HG03175 (cell line): Measurements from ENCODE around the gene CD2AP.
"Not testable (repeated sequence)": the region's sequence is repeated elsewhere in the genome, so short reads cannot be mapped to it uniquely, and the experiment has no call there.

ENCODE experiments used
- ATAC-seq: cut with Tn5 transposase; IDR thresholded peaks from one replicate; pipeline ENCODE4 v1.9.1; 2021; ENCODE audit warnings: mild to moderate bottlenecking, moderate library complexity; ENCODE audit not compliant: unreplicated experiment

CD2AP gene

DNA sequence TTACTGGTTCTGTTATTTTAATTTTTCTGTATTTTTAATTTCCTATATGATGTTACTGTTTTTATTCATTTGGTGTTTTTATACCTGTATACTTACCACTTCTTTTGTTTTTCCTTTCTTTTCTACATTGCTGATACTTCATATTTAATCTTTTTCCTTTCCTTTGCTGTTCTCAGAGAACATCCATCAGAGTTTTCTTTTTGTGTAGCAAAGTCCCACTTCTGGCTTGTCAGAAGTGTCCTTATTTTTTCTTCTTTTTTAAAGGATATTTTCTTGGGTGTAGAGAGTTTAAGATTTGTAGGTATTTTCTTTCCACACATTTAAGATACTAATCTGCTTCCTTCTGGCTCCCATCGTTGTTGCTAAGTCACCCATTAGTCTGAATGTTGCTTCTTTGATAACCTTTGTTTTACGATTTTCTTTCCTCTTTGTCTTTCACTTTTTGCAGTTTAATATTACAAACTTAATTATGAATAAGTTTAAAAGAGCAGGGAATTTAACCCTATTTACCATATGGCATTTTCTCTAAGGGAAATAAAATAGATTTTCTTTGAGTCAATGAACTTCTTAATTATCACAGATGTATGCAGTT, 18.5 kb downstream of the CD2AP start:
- no peak for ATAC-seq

DNA sequence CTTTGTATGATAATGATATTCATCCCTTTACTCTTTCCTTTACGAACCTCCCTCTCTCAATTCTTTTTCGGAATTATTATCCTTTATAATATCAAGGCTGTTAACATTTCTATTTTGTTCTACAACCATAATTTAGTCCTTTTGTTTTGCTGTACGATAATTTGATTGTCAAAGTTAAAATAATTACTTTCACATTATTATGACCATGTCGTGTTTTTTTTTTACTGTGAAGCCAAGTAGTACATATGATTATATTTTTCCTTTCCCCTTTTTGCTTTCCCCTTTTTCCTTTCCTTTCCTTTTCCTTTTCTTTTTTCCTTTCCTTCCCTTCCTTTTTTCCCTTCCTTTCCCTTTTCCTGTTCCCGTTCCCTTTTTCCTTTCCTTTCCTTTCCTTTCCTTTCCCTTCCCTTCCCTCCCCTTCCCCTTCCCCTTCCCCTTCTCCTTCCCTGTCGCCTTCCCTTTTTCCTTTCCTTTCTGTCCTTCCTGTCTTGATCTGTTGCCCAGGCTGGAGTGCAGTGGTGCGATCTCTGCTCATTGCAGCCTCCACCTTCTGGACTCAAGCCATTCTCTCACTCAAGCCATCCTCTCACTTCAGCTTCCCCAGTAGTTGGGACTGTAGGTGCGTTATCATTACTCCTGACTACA, 19.5 kb downstream of the CD2AP start:
- no peak for ATAC-seq

DNA sequence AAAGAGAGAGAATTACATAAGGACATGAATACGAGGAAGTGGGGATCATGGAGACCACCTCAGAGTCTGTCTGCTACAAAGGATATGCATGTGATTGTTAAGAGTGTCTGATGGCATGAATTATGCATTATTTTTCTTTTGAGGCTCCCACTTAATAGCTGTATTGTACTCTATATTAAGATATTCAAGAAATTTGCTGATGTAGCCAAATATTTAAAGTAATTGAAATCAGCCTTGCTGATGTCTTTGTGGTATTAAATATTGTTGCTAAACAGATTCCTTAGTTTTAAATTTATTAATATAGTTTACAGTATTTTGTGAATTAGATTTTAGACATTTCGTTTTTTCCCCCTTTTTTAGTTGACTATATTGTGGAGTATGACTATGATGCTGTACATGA, 25.3 kb downstream of the CD2AP start:
- ATAC-seq, result no peak

DNA sequence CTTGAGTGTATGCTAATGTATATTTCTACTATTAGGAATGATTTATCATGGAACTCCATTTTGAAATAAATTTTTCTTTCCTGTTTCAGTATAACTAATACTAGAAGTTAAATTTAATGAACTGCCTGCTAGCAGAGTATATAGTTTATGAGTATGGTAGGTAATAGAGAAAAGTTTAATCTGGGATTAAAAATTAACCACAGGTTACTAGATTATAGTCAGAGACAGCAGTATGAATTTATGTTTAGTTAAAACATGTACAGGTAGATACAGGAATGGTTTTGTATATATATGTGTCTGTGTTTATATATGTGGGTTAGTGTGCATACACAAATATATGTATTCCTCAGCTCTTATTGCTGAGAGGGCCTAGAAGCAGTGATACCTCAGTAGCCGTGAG, 32.3 kb downstream of the CD2AP start:
- no peak for ATAC-seq

DNA sequence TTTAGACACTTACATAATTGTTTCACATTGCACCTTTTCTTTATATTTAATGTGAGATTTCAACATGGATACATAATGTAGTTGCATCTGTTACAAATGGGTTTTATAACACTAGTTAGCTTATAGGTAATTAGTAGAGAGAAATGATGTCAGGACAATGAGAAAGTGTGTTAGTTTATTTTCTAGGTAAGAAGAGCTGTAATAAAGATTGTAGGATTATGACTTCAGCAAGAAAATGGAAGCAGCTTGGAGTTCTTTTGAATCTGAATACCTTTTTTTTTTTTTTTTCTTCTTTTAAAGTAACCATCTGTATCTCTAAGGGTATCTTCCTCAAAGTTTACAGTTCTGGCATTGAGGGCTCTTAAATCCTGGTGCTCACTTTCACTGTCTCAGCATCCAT, 35.3 kb downstream of the CD2AP start:
- no peak for ATAC-seq

DNA sequence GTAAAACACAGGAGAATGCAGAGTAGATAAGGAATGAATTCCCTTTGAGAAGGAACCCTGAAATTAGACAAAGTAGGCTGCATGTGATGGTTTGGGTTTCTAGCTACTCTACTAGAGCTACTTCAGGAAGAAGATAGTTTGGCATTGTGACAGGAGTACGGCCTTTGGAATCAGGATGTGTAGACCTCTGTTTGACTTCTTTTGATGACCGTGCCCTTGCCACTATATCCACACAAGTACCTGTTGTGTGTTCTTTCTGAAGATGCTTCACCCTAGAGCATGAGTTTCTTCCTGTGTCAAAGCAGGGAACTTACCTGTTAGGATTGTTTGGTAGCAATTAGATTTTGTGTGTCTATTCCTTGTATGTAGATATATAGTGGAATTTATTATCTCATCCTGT, 41.7 kb downstream of the CD2AP start:
- ATAC-seq, result no peak

DNA sequence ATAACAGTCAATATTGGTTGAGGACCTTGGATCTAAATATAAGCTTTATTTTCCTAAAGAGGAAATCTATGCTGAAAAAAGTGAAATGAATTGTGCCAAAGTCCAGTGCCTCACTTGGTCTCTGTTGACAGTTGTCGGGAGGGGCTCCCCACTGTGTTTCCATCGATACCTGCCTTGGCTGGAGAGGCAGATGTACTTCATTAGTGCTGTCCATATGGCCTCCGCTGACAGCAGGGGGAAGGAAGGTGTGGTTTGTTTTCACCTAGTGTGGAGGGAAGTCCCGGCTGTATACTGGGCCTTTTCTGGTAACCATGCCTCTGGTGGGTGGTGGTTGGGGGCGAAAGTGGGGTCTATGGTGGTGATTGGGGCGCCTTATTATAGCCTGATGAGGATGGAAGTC, 42.7 kb downstream of the CD2AP start:
- ATAC-seq, result no peak

DNA sequence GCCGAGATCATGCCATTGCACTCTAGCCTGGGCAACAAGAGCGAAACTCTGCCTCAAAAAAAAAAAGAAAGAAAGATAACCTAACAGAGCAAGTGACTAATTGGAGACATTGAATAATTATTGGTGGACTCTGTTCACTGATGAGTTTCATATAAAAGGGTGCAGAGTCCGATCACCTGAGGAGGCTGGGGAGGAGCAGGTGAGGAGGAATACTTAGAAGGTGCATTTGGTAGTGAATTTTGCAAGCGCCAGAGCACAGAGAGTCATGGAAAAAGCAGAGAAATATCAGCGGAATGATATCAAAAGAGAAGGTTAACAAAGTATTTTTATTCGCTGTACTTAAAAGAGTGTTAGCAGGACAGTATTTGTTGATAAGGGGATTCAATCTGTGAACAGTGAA, 44.4 kb downstream of the CD2AP start:
- no peak for ATAC-seq

DNA sequence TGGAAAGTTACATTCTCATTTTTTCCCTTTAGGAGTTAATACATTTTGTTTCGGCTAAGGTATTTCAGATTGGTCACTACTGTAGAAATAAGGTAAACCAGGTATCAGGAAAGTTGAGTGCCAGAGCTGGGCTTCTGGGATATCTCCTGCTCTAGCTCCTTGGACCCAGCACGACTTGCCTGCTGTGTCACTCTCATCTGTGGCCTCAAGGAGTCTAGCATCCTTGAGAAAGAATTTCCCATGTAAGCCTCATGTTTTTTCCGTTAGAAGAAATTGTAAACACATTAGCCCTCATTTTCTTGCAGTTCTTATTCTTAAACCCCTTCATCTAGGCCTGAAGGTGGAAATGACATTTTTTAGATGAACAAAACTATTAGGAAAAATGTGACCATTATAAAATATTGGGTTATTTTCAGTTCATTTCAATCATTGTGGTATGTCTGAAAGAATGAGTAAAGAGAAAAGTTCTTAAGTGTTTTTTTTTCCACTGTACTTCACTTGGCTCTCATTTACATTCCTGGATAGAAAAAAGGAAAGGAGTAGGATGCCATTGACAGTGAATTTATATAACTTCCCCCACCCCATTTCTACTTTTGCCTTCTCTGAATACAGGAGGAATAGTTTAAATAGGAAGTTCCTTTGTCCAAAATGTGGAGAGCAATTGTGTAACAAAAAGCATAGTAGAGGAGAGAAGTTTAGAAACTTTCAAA, 46.7 kb downstream of the CD2AP start:
- no peak for ATAC-seq

DNA sequence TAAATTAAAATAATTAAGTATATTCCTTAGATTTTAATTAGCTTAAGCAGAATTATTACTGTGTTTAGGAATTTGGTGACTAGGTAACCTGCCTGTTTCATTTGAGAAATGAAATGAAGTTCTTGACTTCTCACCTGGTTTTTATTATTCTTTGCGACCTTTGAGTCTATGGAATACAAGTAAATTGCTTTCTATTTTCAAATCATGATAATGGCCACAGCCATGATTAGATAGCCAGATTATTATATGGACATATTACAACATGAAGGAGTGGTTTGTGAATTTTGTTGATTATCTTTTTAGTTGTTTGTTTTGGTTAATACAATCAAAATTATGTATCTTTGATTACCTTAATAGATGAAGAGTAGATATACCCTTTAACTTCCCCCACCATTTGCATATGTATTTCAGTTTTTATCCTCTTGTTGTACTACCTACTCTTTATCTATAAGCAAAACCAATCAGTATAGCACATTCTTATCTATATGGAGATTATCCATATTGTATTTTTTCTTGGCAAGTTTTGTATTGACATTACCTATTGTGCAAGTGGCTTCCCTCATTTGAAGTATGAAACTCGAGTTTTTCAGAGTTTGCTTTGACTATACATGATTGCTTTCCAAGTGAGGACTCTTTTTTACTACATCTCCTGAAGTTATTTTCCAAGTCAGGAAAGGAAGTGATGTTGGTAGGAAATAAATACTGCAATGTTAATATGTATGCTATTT, 47.9 kb downstream of the CD2AP start:
- ATAC-seq, result no peak

DNA sequence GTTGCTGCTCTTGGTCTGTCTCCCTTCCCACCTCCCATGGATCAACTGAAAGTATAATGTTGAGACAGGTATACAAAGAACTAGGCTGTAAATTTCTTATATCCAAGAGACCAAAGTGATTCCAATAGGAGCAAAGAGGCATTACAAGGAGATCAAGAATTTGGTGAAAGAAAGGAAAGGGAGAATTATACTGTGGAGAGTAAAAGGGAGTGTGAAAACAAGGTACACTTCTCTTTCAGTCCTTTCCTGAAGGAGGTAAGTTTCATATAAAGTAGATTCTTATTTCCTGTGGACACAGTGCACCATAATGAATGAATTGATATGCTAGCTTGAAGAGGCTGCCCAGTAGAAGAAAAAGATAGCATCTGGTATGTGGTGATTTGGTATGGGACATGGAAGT, 49.7 kb downstream of the CD2AP start:
- no peak for ATAC-seq

DNA sequence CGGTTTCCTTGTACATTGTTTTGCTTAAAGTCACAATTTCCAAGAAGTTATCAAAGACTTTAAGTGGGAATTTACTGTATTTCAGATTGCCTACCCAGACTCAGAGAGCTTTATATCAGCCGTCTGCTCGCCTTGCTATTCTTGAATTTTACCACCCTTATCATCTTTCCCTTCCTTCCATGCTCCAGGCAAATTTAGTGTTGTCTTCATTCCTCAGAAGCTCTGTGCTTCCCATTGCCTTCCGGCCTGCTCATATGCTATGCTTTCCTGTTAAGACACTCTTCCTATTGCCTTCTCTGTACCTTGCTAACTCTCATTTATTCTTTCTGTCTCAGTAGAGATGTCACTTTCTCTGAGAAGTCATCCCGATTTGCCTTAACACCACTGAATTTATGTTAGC, 52.1 kb downstream of the CD2AP start:
- ATAC-seq, result no peak

DNA sequence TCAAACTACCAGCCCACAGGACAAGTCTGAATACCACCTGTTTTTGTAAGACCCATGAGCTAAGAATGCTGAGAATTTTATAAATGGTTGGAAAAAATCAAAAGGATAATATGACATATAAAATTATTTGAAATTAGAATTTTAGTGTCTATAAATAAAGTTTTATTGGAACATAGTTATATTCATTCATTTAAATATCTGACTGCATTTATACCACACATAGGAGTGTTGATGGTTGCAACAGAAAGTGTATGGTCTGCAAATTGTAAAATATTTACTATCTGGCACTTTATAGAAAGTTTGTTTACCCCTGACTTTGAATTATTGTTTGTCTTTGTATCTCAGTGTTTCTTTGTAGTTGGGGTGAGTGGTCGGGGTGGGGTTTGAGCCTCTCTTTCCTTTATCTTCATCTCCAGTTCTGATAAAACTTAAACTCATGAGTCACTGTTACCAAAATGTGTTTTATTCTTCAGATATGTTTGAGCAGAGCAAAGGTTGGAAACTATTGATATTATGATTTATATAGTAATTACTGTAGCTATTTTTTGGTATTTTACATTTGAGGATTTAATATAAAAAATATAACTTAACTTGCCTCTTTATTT, 55.5 kb downstream of the CD2AP start:
- ATAC-seq, result no peak

DNA sequence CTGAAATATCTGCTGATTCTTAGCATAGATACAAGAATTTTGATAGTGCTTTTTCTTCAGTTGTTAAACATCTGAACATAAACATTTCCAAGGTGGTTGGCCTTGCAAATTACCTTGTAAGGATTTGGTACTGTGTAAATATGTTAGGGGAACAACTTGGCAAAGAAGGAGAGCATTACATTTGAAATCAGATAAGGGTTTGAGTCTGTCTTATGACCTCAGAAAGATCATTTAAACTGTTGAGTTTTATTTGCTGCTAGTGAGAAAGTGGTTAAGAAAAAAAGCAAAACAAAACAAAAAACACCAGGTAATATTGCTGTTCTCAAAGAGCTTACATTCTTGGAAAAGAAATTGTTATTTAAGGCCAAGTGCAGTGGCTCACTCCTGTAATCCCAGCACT, 56.5 kb downstream of the CD2AP start:
- no peak for ATAC-seq

DNA sequence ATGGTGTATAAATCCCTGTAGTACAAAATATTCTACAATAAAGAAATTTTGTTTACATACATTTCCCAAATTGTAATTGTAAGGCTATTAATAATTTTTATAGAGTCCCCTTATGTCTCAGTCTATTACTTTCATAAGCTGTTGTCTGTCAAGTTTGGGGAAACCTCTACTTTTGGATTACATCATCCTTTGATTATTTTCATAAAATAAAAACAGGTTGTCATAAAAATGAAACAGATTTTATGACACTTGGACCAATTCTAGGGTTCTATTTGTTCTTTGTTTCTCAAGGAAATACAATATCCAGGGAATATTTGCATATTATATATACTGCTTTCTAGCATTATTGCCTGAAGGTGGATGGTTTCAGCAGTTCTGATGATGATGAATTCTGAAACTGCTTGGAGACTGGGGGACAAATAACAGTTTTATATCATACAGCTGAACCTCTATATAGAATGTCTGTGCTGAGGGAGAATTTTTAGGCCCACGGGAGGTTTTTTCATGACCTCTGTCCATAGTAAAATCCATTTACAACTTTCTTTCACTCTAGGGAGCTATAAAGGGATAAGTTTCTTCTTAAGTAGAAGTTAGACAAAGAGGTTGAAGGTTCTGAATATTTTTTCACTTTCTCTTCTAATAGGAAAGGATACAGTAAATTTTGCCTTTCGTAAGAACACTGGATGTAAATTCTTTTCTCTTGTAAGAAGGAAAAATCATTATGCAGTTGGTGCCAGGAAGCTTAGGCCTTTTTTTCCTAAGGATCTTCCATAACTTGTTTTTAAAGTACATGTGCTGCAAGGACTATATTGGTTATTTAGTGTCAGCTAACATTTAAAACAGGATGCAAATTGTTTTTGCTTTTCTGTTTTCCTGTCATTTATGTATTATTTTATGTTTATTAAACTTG, 58.0 kb downstream of the CD2AP start:
- ATAC-seq, result no peak

DNA sequence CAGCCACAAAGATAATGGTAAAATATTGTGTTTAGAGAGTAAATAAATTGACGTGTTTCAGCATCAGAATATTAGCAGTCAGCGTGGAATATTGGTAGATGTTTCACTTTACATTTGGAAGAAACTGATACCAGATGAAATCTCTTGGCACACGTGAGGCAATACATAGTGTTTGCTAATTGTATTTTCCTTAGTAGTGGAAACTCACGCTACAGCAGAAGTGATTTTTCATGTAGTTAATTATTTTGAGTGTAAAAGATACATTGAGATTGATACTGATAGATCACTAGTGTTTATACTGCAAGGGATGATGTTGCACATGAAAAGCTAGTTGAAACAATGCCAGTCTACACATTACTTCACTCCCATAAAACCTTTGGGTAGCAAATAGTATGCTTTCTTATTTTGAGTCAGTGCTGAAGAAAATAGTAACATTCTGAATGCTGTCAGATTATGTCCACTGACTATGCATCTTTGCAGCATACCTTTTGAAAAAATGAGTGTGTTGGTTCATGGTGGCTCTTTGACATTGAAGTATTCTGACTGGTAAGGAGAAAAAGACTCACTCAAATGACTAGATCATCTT, 59.3 kb downstream of the CD2AP start:
- ATAC-seq, result no peak

DNA sequence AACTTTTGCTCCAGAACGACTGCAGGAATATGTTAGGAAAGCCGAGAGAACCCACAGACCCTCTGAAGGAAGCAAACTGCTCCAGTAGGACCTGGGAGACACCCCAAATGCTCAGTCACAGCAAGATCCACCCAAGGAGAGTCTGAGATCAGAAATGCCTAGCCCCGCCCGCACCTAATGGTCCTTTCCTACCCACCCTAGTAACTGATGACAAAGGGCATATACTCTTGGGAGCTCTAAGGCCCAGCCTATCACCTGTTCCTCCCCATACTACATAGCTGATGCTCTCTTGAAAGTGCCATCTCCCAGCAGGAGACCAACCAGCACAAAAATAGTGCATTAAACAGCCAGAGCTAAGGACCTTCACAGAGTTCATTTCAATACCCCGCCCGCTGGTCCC, 67.6 kb downstream of the CD2AP start:
- no peak for ATAC-seq

DNA sequence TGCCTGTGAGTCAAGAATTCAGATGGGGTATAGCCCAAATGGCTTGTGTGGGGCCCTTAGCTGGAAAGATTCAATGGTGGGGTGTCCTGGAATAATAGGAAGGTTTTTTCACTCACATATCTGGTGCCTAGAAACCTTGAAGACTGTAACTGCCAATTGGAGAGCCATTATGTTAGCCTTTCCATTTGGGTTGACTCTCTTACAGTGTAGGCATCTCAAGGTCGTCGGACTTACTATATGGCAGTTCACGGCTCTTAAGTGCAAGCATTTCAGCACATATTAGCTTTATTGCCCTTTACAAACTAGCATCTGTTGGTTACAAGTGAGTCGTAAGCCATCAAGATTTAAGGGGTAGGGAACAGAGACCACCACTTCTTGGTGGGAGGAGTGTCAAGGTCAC, 74.1 kb downstream of the CD2AP start:
- ATAC-seq, result no peak

DNA sequence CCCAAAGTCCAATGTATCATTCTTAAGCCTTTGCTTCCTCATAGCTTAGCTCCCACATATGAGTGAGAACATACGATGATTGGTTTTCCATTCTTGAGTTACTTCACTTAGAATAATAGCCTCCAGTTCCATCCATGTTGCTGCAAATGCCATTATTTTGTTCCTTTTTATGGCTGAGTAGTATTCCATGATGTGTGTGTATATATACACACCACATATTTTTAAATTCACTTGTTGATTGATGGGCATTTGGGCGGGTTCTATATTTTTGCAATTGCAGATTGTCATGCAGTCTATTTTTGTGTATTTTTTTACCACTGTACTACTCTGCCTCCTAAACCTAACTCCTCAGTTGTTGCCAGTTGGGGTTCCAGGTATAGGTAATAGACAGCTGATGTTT, 74.7 kb downstream of the CD2AP start:
- ATAC-seq, result no peak

DNA sequence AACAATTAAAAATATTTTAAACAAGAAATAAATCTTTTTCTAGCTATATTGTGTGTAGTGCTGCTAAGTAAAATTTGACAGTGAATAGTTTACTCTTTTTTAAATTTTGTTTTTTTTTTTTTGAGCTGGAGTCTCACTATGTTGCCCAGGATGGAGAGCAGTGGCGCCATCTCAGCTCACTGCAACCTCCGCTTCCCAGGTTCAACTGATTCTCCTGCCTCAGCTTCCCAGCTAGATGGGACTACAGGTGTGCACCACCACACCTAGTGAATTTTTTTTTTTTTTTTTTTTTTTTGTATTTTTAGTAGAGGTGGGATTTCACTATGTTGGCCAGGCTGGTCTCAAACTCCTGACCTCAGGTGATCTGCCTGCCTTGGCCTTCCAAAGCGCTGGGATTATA, 75.7 kb downstream of the CD2AP start:
- not testable (repeated sequence) for ATAC-seq
